Activated CD4-positive, alpha-beta T cell treated with anti-CD3 and anti-CD28 coated beads, Interleukin-2, amount 10 ng/mL, durations not matched to agents 24 days and 14 days (primary cell): Measurements from ENCODE around the gene GPR153. TPM values are rescaled to one million over a fixed set of nuclear protein-coding genes. Genes with fewer than 3 reads are reported as not detected.

Source experiments
- DNase-seq: peaks from one replicate; pipeline ENCODE4 v3.0.0; 2022
- H3K27ac Mint-ChIP-seq: one replicate; pipeline ENCODE4 v1.8.0; 2022; ENCODE audit warnings: mild to moderate bottlenecking, mixed read lengths
- H3K27me3 Mint-ChIP-seq: one replicate; pipeline ENCODE4 v1.8.0; 2022; ENCODE audit warnings: mixed read lengths
- H3K36me3 Mint-ChIP-seq: one replicate; pipeline ENCODE4 v1.8.0; 2022; ENCODE audit warnings: low read depth, mild to moderate bottlenecking, mixed read lengths
- H3K4me1 Mint-ChIP-seq: one replicate; pipeline ENCODE4 v1.8.0; 2021; ENCODE audit warnings: mixed read lengths
- H3K4me3 Mint-ChIP-seq: one replicate; pipeline ENCODE4 v1.8.0; 2022; ENCODE audit warnings: mild to moderate bottlenecking, moderate library complexity, mixed read lengths
- H3K9me3 Mint-ChIP-seq: one replicate; pipeline ENCODE4 v1.8.0; 2021; ENCODE audit warnings: mixed read lengths
- intact Hi-C: fragments of 100-400 bp; cut with micrococcal nuclease; formaldehyde crosslinking; loops from one replicate; pipeline ENCODE4 v1.15.1; 2023
- total RNA-seq: library from RNA; stranded (reverse); gene quantifications from 2 replicates; pipeline ENCODE4 v1.2.3, GENCODE V29; 2022

Gene GPR153
- total RNA-seq, 1 donor from 2014 or later, result 1.7 TPM

- Mint-ChIP-seq H3K4me1 (peaks cover 36% of the 10 kb centered on the region), H3K27ac (peak overlapping the region; percentile 85), H3K4me3 (peak overlapping the region; percentile 88), H3K36me3 (peaks cover 44% of the 10 kb centered on the region), H3K9me3 (peaks cover 6% of the 10 kb centered on the region), H3K27me3 (no peaks in the 10 kb centered on the region)
- no peak for DNase-seq
- intact Hi-C loops, result loop anchor here (5.0 kb wide), 2 partner anchors 39 to 206 kb away; partner anchors contain the start of genes ICMT and NPHP4
These were observed 63.0 kb downstream of the GPR153 start for GRCh38 chr1:6197746-6198427.

Other genes starting within 250 kb of the GPR153 start
- 261 and 262 TPM in 2 replicates for gene KCNAB2, start 215.2 kb downstream of the GPR153 start, total RNA-seq
- gene CHD5, start 80.8 kb downstream of the GPR153 start, total RNA-seq, result 0.59 and 0.63 TPM in 2 replicates
- gene RPL22, start 61.5 kb downstream of the GPR153 start, total RNA-seq, result 437 and 463 TPM in 2 replicates
- 53.2 and 54.7 TPM in 2 replicates for gene RNF207, start 55.0 kb downstream of the GPR153 start, total RNA-seq
- gene ICMT, start 25.1 kb downstream of the GPR153 start, total RNA-seq, result 67.6 and 69.4 TPM in 2 replicates
- gene HES3, start 16.9 kb downstream of the GPR153 start, total RNA-seq, result not detected in 2 replicates
- gene ACOT7, start 132.7 kb upstream of the GPR153 start, total RNA-seq, result 133 and 136 TPM in 2 replicates
- gene HES2, start 158.8 kb upstream of the GPR153 start, total RNA-seq, result 0.19 and 0.26 TPM in 2 replicates
- 0.49 and 1.3 TPM in 2 replicates for gene ESPN, start 163.7 kb upstream of the GPR153 start, total RNA-seq
- gene TNFRSF25, start 205.1 kb upstream of the GPR153 start, total RNA-seq, result 139 and 146 TPM in 2 replicates
- gene PLEKHG5, start 230.6 kb upstream of the GPR153 start, total RNA-seq, result 1.3 and 1.9 TPM in 2 replicates